A549 treated with DMSO at 1 μM for 4 hours (cell line): ENCODE results near the gene KAT6B. TPM values are rescaled to one million over a fixed set of nuclear protein-coding genes. Genes with fewer than 3 reads are reported as not detected.

ENCODE experiments used
- total RNA-seq: library from RNA; stranded (reverse); fragments of 200-300 nt; extraction: Qiagen RNA extraction; gene quantifications from 5 replicates; pipeline ENCODE4 v1.2.3, GENCODE V29; 2022; ENCODE audit warnings: low read depth

KAT6B gene
- total RNA-seq = 5.4 to 7.1 TPM (median 7.1 TPM) in 5 replicates

GRCh38 chr10:74826142-74827044 lies at the start of gene KAT6B:
KAT6B (plus strand) TSS chr10:74826600; CDS start chr10:74842858, 16,258 bp downstream.

